SK-MEL-5 (cell line): ENCODE results near the gene RILP. TPM values are rescaled to one million over a fixed set of nuclear protein-coding genes. Genes with fewer than 3 reads are reported as not detected.

Experiments
- DNase-seq: peaks from one replicate; pipeline ENCODE4 v3.0.0-alpha.2; 2016; ENCODE audit warnings: low read depth, low spot score
- in situ Hi-C: cut with HindIII; loops from 2 replicates; pipeline ENCODE4 v1.10.0; 2016; ENCODE audit warnings: low sequenced_read_pairs, high pct_unique_total_duplicates, low pct_unique_long_range_greater_than_20kb
- total RNA-seq: library from RNA; depleted of rRNA; stranded (reverse); fragments of >200 nt; shearing (Covaris generic); gene quantifications from 2 replicates; pipeline ENCODE4 v1.2.3, GENCODE V29; 2014

Gene RILP
- total RNA-seq, 1 experiment from 2014 or later, result 10.4 TPM

DNA sequence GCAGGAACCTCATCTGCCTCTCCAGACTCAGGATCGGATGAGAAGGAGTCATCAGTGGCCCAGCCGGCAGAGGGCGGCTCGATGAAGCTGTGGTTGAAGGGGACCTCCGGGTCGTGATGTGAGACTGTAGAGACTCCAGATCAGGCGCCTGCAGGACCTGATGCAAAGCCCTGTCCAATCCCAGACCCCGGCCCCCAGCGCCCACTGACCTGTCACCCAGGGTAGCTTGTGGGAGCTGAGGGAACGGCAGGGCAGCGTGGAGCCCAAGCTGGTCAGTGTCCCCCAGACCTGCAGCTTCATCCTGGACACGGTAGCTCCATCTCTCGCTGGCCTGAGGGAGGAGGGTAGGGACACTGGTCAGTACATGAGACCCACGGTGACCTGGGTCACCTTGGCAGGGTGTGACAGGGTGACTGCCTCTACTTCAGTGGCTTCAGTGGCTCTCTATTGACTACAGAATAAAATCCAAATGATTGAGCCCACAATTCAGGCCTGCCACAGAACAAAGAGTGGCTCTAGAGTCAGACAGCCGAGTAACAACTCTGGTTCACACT, 12.9 kb downstream of the RILP start:
- DNase-seq, result no peak
- in situ Hi-C loops, result no loop called here

DNA sequence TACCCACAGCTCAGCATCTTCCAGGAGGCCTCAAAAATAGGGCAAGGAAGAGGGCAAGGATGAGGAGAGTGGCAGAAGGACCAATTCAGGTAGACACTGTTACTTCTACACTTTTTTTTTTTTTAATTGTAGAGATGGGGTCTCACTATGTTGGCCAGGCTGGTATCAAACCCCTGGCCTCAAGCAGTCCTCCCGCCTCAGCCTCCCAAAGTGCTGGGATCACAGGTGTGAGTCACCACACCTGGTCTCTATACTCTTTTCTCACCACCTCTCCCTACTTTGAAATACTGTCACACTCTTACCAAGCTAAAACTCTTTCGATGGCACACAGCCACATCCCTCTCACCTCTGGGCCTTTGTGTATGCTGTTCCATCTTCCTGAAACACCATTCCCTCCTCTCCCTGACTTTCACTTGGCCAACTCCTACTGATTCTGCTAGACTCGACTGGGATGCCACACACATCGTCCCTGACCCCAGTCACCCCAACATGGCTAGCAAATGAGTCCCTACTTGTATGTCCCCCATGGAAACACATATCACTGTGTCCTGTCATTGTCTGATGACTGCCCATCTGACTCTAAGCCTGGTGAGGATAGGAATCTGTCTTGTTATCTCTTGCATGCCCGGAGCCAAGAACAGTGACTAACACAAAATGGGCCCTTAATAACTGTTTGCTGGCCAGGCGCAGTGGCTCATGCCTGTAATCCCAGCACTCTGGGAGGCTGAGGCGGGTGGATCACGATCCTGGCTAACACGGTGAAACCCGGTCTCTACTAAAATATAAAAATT, 13.8 kb downstream of the RILP start:
- no peak for DNase-seq
- in situ Hi-C loops, result no loop called here

DNA sequence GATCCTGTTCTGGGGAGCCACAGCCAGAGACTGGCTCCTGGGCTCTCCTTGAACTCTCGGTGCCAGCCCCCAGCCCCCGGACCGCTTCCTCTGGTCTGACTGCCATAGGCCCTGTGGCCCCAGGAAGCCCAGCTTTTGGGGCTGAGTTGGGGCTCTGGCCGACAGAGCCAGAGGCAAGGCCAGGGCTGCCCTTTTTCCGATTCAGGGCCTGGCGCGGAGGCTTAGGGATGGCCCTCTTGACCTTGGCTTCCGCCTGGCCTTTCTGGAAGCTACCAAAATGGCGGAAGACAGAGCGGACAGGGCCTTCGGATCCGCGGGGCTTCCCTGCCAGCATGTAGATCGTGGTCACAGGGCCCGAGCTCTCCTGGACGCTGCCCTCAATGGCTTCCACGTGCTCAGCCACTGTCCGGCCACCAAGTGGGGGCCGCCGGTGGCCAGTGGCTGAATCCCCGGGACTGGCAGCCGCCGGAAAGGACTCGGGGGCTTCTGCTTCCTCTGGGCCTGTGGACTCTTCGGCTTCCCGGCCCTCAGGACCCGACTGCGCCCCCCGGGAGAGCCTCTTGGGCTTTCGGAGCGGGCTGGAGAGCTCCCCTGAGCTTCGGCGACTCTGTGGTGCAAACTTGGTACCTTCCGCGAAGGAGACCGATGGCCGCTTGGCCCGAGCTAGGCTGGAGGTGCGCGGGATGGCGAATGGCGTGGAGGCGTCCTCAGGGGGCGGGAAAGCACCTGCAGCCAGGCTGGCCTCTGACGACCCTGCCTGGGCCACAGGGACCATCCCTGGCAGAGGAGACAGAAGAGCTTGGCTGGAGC, 14.6 kb downstream of the RILP start:
- in situ Hi-C loops, result no loop called here
- no peak for DNase-seq

DNA sequence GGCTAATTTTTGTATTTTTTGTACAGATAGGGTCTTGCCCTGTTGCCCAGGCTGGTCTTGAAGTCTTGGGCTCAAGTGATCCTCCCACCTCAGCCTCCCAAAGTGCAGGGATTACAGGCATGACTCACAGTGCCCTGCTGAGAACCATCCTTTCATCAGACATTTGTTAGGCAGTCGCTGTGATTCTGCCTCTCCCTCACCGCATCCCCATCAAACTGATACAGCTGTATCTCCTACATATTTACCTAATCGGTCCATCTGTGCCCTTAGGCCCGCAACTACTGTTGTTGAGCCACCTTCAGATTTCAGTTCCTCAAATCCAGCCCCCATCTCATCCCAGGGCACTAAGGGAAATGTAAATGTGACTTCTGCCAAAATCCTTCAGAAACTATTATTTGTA, 19.0 kb downstream of the RILP start:
- DNase-seq, result no peak
- in situ Hi-C loops, result no loop called here

DNA sequence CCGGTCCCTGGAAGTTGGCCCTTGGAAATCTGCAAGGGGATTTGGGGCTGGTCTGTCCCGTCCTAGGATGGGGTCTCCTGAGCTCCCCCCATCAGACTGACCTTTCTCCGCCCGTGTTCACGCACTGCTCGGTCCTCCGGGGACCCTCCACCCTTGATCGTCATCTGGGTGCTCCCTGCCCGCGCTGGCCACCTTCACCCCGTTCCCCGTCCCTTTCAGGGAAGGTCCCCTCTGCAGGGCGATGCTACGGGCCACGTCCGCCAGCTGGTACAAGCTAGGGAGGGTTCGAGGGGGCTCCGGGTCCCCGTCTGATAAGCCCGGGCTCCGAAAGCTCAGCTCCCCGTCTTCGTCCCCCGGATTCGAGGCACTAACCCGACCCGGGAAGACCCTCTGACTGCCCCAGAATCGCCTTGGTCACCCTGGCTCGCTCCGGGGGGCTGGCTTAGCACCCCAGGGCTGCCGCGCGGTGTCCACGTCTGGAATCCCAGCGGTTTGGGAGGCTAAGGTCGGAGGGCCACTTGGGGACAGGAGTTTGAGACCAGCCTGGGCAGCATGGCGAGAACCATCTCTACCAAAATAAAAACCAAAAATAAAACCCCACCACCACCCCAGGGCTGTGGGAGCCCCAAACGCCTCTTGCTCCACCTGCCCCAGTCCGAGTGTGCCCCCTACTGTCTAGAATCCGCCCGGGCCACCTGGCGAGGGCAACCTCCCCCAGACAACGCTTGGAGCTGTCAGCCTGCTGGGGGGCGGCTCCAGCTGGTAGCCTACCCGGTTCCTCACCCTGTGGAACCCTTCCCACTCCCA, 20.0 kb downstream of the RILP start:
- in situ Hi-C loops, result no loop called here
- DNase-seq, result peak; percentile 67

DNA sequence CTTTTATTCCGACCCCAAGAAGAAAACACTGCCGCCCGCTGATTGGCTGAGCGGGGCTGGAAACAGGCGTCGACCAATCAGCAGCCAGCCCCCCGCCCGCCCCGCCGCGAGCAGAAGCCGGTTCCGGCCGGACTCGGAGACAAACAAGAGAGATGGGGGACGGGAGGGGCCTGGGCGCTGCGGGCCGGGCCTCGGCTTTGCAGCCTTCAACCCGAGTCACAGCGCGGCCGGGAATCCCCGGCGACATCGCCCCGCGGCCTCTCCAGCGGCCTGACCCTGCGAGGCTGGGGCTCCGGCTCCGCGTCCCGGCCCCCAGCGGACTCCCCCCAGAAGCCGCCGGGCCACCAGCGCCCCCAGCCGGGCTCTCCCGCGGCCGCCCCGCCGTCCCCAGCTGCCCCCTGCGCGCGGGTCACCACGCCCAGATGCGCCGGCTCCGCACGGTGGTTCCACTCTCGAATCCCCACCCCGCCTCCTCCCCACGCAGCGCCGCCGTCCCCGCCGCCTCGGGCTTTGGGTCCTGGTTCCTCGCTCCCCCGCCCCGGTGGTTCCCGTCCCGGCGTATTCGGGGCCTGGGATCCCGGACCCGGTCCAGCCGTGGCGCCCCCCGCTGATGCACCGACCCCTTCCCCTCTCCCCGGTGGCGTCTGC, 20.7 kb downstream of the RILP start:
- peak; percentile 93 for DNase-seq
- in situ Hi-C loops, result no loop called here

DNA sequence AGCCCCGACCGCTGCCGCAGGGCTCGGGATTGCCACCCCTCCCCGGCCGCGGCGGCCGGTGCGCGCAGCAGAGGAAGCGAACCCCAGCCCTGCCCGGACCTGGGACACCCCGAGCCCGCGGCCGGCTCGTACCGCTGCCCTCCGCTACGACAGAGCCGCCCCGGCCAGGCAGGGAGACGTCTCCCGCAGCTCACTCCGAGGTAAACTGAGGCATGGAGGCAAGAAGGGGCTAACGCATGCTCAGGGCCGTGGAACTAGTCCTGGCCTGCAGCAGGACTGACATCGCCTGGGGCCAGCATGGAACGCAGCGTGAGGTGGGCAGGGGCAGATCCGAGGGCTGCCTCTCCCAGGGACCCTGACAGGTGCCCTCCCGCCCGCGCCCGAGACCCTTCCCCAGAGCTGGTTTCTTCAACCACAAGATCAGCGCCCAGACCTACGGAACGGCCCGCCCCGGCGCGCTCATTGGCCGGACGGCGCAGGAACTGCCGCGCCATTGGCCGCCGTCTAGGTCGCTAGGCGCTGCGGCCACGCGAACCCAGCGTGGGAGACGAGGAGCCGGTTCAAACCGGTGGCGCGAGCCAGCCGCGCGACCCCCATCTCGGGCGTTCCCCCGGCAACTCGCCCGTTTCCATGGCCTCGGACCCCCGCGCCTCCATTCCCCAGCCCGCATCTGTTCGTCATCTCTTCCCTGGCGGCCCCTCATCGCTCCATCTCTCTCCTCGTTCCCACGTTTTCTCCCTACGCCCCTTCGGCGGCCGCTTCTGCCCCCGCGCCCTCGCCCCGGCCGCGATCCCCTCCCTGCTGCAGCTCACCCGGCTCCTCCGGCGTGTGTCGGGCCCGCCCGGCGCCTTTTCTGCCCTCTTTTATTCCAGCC, 21.4 kb downstream of the RILP start, which contains the start of gene SLC43A2:
Gene SLC43A2, minus strand, starts transcription at position 853 of the 874 bp plus-strand sequence. CDS start 960 bp downstream, outside the sequence.
- peak; percentile 74 for DNase-seq
- in situ Hi-C loops, result no loop called here

DNA sequence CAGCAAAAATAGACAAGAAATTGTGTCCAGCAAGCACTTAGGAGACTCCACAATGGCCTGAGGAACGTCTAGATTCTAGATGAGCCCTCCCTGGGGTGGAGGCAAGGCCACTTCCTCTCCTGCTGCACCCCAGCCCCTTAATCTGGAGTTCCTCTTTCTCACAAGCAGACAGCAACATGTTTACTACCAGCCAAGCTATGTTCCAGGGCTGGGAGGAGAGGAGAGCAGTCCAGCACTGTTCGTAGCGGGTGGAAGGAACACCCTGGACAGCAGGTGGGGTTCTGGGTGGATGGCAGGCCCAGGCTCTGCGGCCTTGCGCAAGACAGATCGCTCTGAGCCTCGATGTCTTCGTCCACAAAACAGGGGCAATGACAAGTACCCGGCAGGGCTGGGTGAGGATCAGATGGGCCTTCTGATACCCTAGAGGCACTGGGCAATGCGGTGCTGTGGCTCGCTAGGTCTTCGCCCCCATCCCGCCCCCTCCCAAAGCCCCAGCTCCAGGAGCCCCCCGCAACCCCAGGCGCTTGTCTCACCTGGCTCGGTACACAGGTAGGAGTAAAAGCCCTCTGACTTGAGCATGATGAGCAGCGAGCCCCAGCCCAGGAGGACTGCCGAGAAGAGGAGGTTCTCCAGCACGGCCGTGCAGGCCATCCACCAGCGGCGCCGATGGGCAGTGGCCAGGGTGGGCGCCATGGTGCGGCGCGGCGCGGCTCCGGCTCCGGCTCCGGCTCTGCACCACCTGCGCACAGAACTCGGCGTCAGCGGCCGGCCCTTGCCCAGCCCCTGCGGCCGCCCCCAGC, 22.3 kb downstream of the RILP start:
- in situ Hi-C loops, result no loop called here
- no peak for DNase-seq

DNA sequence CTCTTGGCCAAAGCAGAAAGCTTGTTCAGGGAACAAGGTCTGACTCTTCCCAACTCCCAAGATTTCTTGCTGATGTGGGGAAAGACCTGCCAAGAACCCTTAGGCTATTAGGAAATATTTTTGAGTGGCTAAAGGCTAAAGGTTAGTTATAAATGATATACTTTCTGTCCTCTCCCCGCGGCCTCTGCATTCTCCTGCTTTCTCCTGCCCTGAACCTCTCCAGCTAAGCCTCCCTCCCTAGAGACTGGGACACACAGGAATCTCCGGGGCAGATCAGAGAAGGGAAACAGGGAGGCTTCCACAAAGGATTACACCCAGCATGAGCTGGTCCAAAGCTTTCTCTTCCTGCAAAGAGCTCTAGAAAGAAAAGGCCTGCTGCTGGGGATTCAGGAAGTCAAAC, 23.3 kb downstream of the RILP start:
- in situ Hi-C loops, result no loop called here
- no peak for DNase-seq

DNA sequence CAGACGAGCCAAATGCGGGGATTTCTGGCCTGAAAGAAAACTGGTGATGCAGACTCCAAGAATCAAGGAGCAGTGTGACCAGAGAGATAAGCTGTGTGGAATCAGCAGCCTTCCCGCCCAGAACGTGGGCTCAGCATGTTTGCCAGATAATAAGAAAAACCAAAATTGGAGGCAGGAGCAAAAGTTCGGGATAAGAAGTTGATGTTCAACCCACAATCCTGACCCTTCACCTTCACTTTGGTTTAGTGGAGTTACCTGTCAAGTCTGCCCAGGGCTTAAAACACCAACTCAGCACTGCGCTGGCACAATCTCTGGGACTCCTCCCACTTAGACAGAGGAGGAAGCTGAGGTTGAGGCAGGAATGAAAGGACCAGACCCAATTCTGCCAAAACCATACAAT, 24.1 kb downstream of the RILP start:
- in situ Hi-C loops, result no loop called here
- DNase-seq, result no peak

DNA sequence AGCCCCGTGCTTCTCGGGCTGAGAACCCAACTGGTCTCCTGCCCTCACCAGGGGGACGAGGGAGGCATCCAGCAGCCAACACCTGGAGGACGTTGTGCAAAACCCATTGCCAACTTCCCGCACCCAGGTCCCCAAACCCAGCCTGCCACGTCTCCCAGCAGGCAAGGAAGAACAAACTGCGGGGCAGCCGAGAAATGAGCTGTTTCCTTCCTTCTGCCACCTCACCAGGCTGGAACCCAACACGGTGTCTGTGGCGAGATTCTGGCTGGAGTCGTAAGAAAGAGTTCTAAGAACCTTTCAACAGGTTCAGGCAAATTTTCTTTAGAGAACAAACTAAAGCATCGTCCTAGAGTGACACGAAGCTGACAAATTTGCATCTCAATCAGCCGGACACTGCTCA, 24.6 kb downstream of the RILP start:
- in situ Hi-C loops, result no loop called here
- no peak for DNase-seq

DNA sequence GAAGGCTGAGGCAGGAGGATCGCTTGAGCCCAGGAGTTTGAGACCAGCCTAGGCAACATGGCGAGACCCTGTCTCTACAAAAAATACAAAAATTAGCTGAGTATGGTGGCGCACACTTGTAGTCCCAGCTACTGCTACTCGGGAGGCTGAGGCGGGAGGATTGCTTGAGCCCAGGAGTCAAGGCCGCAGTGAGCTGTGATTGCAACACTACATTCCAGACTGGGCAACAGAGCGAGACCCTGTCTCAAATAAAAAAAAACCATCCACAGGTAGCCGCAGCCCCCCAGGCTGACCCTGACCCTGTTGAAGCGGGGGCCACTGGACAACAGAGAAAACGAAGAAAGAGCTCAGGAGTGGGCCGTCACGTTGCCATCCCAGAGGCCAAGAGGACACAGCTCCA, 25.0 kb downstream of the RILP start:
- in situ Hi-C loops, result no loop called here

DNA sequence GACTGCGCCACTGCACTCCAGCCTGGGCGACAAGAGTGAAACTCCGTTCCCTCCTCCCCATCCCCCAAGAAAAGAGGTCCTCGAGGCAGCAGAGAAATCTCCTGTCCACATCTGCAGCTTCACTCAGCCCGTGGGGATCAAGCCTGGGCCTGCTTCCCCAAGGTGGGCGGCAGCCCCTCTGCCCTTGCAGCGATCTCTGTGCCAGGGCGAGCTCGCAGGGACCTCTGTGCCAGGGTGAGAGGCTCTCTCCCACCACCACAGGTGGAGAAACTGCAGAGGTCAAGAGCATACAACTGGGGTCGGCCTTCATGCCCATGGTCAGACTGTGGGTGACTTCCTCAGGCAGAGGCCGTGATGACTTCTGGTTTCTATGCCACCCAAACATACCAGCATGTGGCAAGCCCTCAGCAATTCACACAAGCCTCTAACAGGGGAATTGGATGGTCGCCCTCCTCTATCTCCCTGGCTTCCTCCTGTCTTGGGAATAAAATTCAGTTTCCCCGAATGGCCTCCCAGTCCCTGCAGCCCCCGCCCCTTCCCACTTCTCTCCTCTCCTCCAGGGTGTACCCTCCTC, 26.5 kb downstream of the RILP start:
- in situ Hi-C loops, result no loop called here
- DNase-seq, result no peak

More for the DNA sequence above, 25.0 kb downstream of the RILP start:
- no peak for DNase-seq

DNA sequence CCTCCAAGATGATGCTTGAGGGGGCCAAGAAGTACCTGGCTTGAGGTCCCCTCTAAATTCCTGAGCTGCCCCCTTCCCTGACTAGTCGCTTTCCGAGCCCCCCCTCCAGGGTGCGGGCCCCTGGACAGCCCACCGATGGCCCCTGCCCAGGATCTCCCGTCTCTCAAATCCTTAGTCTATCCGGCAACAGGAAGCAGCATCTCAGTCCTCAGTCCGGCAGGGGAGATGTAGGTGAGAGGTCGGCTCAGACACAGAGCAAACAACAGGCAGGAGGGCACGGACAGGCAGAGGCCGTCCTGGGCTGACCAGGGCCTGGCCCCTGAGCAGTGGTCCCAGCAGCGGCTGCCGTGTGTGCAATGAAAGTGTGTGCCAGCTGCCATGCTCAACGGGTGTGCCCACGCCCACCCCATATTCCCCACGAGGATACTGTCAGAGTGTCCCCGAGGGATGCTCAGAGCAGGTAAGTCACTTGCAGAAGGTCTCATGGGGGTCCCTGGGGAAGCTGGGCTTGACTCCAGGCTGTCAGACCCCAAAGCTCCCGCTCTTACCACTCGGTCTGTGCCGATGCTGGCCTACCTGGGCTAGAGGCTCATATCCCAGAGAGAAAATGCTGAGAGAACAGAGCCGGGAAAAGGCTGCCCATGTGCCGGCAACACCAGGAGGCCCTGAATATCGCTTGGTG, 28.3 kb downstream of the RILP start:
- in situ Hi-C loops, result no loop called here
- no peak for DNase-seq

DNA sequence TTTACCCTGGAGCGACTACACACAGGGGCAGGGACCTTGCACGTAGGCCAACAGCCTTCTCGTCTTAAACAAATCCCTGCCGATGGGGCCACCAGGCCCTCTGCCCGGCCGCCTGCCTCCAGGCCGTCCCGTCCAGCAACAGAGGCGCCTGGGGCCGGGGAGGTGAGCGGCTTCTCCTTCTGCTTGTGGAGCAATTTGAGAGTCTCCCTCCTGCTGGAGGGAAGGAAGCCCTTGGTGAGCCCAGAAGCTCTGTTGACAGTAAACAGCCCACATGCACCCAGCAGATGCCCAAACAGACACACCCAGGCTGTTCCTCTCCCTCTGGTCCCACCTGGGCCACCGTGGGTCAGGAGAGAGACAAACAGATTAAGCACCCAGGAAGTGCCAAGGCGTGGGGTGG, 29.2 kb downstream of the RILP start:
- in situ Hi-C loops, result no loop called here

More for the DNA sequence above, 29.2 kb downstream of the RILP start:
- DNase-seq, result no peak
